Activated T-helper 17 cell treated with anti-CD3 and anti-CD28 coated beads, Interleukin-2, amount 50 U/mL, for 72 hours (primary cell): ENCODE measurements around the gene KDM4E. TPM values are rescaled to one million over a fixed set of nuclear protein-coding genes. Genes with fewer than 3 reads are reported as not detected.
"Not testable (repeated sequence)": the region's sequence is repeated elsewhere in the genome, so short reads cannot be mapped to it uniquely, and the experiment has no call there.

ENCODE experiments used
- ATAC-seq: fragments of 150-1000 bp; cut with Tn5 transposase; replicated peaks from 2 replicates; pipeline ENCODE4 v1.10.0; 2021; ENCODE audit warnings: mild to moderate bottlenecking, moderate library complexity
- H3K27ac Mint-ChIP-seq: one replicate; pipeline ENCODE4 v1.8.0; 2022; ENCODE audit warnings: mixed read lengths
- H3K27me3 Mint-ChIP-seq: one replicate; pipeline ENCODE4 v1.8.0; 2022; ENCODE audit warnings: mixed read lengths
- H3K36me3 Mint-ChIP-seq: one replicate; pipeline ENCODE4 v1.8.0; 2022; ENCODE audit warnings: low read depth, mild to moderate bottlenecking, mixed read lengths
- H3K4me1 Mint-ChIP-seq: one replicate; pipeline ENCODE4 v1.8.0; 2022; ENCODE audit warnings: mixed read lengths
- H3K4me3 Mint-ChIP-seq: one replicate; pipeline ENCODE4 v1.8.0; 2022; ENCODE audit warnings: mild to moderate bottlenecking, mixed read lengths
- H3K9me3 Mint-ChIP-seq: one replicate; pipeline ENCODE4 v1.8.0; 2022; ENCODE audit warnings: mixed read lengths
- total RNA-seq, 2 donors: library from RNA; stranded (reverse); gene quantifications; one replicate each; pipeline ENCODE4 v1.2.3, GENCODE V29; 2022

Gene KDM4E
- total RNA-seq, 2 donors from 2014 or later = not detected

DNA sequence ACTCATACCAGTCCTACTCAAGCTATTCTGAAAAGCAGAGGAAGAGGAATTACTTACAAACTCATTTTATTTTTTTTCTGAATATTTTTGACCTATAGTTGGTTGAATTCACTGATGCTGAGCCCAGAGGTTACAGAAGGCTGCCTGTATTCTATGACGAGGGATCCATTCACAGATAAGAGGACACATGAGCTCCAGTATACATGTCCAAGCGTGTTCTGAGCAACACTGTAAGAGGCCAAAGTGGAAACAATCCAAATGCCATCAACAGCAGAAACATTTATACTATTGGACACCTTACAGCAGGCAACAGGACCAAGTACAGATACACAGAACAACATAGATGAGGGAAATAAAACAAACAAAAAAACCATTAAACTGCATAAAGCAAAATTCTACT is 10.3 kb downstream of the KDM4E start:
- Mint-ChIP-seq H3K27ac (no peak overlapping the region), H3K27me3 (peaks cover 17% of the 10 kb centered on the region), H3K4me1 (peaks cover 5% of the 10 kb centered on the region), H3K9me3 (no peaks in the 10 kb centered on the region), H3K4me3 (no peak overlapping the region), H3K36me3 (no peaks in the 10 kb centered on the region)
- ATAC-seq = no peak

DNA sequence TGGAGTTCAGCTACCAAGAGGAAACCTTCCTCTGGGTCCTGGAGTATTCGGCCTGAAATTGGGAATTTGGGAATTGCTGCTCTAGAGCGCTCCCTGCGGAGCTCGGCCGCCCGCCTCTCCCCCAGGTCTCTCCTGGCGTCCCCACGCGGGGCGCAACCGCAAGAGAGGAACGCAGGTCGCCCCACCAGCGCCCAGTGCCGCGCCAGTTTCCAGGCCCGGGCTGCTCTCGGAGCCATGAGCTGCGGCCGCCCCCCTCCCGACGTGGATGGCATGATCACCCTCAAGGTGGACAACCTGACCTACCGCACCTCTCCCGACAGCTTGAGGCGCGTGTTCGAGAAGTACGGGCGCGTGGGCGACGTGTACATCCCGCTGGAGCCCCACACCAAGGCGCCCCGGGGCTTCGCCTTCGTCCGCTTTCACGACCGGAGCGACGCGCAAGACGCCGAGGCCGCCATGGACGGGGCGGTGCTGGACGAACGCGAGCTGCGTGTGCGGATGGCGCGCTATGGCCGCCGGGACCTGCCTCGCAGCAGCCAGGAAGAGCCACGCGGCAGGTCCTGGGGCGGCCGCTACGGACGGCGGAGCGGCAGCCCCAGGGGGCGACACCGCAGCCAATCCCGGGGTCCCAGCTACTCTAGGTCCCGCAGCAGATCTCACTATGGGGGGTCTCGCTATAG is 12.4 kb downstream of the KDM4E start:
- H3K4me3 Mint-ChIP-seq = peak overlapping the region; percentile 41

DNA sequence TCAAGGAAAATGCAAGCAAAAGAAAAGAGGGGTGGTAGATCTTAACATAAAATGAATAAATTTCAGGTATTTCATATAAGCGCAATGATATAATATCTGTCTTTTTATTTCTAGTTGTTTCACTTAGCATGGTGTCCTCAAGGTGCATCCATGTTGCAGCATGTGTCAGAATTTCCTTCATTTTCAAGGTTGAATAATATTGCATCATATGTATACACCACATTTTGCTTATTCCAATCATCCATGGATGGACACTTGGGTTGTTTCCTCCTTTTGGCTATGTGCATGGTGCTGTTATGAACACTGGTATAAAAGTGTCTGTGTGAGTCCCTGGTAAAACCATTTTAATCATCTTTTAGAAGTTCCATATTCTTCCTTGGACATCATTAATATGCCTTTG is 17.2 kb downstream of the KDM4E start:
- H3K36me3 Mint-ChIP-seq = no peaks in the 10 kb centered on the region
- no peak for ATAC-seq
- peaks cover 5% of the 10 kb centered on the region for H3K4me1 Mint-ChIP-seq
- no peaks in the 10 kb centered on the region for H3K9me3 Mint-ChIP-seq
- H3K4me3 Mint-ChIP-seq = no peak overlapping the region
- peaks cover 39% of the 10 kb centered on the region for H3K27me3 Mint-ChIP-seq
- no peak overlapping the region for H3K27ac Mint-ChIP-seq

More for the DNA sequence above, 12.4 kb downstream of the KDM4E start:
- not testable (repeated sequence) for H3K9me3 Mint-ChIP-seq, H3K27ac Mint-ChIP-seq, H3K36me3 Mint-ChIP-seq, H3K4me1 Mint-ChIP-seq
- H3K27me3 Mint-ChIP-seq = peaks cover 21% of the 10 kb centered on the region
- ATAC-seq = peak; percentile 65

DNA sequence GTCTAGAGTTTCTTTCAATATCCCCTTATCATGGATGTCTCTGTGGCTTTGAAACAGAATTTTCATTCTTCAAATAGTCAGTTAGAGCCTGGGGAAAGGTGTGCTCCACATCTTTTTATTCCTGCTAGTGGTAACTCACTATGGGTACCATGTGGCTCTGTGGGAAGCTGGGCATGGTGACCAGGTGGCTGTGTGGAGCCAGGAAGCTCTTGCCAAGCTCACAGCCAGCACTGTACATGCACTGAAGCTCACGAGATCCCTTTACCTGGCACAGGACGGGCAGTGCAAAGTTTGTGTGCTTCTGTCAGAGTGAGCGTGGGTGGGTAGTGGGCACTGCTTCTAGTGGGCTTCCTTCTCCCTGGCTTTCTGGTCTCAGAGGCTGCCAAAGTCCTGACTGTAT is 17.8 kb downstream of the KDM4E start:
- no peaks in the 10 kb centered on the region for H3K9me3 Mint-ChIP-seq
- H3K4me3 Mint-ChIP-seq = no peak overlapping the region
- H3K27ac Mint-ChIP-seq = no peak overlapping the region
- H3K27me3 Mint-ChIP-seq = peaks cover 39% of the 10 kb centered on the region
- H3K4me1 Mint-ChIP-seq = peaks cover 5% of the 10 kb centered on the region
- no peak for ATAC-seq
- H3K36me3 Mint-ChIP-seq = no peaks in the 10 kb centered on the region

DNA sequence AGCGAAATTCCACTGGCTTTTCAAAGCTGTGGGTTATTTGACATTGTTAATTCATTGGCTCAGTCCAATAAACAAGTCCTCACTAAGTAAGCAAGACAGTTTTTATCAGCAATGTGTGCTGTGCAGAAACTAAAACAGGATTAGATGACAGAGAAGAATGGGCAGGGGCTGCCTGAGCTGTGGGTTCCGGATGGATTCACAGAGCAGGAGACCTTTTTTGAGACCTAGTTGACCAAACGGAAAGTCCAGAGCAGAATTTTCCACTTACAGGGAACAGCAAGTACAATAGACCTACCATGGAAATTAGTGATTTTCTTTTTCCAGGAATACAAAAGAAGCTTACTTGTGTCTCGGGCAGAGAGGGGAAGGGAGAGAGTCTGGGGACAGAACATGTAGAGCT is 19.0 kb downstream of the KDM4E start:
- no peaks in the 10 kb centered on the region for H3K36me3 Mint-ChIP-seq
- no peaks in the 10 kb centered on the region for H3K4me1 Mint-ChIP-seq
- H3K27me3 Mint-ChIP-seq = peaks cover 35% of the 10 kb centered on the region
- H3K4me3 Mint-ChIP-seq = no peak overlapping the region
- no peak overlapping the region for H3K27ac Mint-ChIP-seq
- ATAC-seq = no peak
- no peaks in the 10 kb centered on the region for H3K9me3 Mint-ChIP-seq

DNA sequence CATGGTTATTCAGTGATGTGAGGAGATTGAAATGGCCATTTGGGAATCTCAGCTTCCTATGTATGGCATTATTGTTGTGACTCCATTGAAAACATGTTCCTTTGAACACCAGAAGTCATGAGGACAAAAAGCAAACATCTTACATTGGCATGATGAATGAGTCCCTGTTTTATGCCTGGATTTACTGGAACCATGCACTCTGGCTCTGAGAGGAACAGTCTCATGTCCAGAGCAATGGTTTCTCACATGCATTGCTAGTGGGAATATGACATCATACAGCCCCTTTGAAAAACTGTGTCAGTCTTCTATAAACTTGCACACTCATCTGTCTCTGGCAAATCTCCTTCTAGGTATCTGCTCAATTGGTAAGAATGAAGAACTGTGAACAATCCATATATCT is 20.8 kb downstream of the KDM4E start:
- H3K4me1 Mint-ChIP-seq = no peaks in the 10 kb centered on the region
- no peaks in the 10 kb centered on the region for H3K36me3 Mint-ChIP-seq
- ATAC-seq = no peak
- no peaks in the 10 kb centered on the region for H3K9me3 Mint-ChIP-seq
- H3K27ac Mint-ChIP-seq = no peak overlapping the region
- H3K27me3 Mint-ChIP-seq = peaks cover 30% of the 10 kb centered on the region
- H3K4me3 Mint-ChIP-seq = no peak overlapping the region

DNA sequence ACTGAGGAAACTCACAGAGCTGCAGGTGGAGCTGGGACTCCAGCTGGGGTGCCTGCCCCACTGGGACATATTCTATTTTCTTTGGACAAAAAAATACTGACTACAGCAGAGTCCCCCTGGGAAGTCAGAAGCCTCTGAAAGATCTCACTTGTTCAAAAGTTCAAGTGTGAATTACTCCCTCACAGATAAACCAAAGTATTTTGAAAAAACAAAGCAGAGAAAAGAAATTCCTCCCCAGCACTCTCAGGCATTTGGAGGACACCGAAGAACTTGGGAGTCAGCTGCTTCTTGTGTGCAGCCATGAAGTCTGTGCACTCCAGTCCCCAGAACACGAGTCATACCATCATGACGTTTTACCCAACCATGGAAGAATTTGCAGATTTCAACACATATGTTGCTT is 24.1 kb downstream of the KDM4E start, which contains the start of gene KDM4F:
Gene KDM4F (plus strand): TSS at position 301 of the 400 bp plus-strand sequence.
- not testable (repeated sequence) for H3K9me3 Mint-ChIP-seq, H3K4me1 Mint-ChIP-seq, H3K27ac Mint-ChIP-seq, H3K4me3 Mint-ChIP-seq, H3K36me3 Mint-ChIP-seq, ATAC-seq
- H3K27me3 Mint-ChIP-seq = peaks cover 36% of the 10 kb centered on the region

DNA sequence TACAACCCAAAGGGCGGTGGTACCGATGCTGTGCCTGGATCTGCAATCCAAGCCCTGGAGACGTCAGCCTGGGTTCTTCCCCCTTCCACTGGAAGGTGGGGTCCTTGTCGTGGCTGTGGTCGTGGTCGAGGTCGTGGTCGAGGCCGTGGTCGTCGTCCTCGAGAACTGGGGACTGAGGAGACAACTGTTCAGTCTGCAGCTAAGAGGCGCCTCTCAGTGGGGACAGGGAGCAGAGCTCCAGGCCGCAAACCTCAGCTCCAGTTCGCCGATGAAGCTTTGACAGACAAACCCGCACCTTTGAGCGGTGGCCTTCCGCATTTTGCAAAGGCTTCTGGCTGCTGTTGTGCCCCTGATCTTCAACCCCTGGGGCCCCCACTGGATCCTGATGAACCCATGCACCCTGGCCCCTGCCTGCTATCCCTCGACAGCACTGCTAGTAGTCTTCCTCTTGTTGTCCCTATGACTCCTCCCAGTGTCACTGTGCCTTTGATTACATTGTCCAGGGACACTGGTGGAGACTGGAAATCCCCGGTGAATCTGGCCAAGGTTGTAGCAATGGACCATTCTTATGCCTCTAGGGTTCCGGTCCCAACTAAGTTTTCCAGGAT is 25.6 kb downstream of the KDM4E start:
- H3K27ac Mint-ChIP-seq = no peak overlapping the region
- no peaks in the 10 kb centered on the region for H3K36me3 Mint-ChIP-seq
- peaks cover 36% of the 10 kb centered on the region for H3K27me3 Mint-ChIP-seq
- H3K4me1 Mint-ChIP-seq = no peaks in the 10 kb centered on the region
- H3K9me3 Mint-ChIP-seq = no peaks in the 10 kb centered on the region
- H3K4me3 Mint-ChIP-seq = no peak overlapping the region
- ATAC-seq = no peak

DNA sequence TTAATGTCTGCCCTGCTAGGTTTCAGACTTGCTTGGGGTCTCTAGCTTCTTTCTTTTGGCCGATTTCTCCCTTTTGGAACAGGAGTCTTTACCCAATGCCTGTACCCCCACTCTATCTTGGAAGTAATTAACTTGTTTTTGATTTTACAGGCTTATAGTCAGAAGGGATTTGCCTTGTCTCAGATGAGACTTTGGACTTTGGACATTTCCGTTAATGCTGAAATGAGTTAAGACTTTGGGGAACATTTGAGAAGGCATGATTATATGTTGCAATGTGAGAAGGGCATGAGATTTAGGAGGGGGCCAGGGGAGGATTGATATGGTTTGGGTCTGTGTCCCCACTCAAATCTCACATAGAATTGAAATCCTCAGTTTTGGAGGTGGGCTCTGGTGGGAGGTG is 29.3 kb downstream of the KDM4E start:
- H3K9me3 Mint-ChIP-seq = no peaks in the 10 kb centered on the region
- H3K27ac Mint-ChIP-seq = no peak overlapping the region
- no peak overlapping the region for H3K4me3 Mint-ChIP-seq
- no peak for ATAC-seq
- H3K4me1 Mint-ChIP-seq = no peaks in the 10 kb centered on the region
- H3K27me3 Mint-ChIP-seq = peaks cover 31% of the 10 kb centered on the region
- no peaks in the 10 kb centered on the region for H3K36me3 Mint-ChIP-seq

DNA sequence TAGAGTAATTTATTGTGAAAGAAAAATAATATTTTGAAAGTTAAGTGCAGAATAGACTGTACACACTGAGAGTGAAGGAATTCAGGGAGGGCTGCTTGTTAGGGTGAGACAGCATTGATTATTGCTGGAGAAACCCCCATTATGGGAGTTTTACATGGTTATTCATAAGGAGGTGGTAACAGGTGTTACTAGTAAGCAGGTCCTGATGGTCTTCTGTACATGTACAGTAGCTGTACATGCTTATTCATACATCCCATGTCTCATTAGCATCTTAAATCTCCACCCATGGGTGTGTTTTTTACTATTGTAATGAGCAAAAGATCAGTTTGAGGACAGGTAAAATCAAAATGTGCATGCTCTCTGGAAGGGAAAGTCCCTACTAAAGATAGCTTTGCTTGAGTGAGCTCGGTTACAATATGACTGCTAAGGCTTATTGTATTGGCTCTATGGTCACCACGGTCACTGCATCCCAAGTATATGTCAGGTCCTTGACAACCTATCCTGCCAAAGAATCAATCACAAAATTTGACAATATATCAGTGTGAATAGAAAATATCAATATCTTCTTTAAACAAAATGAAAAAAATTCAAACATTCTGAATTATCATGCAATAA is 30.3 kb downstream of the KDM4E start:
- ATAC-seq = no peak
- peaks cover 31% of the 10 kb centered on the region for H3K27me3 Mint-ChIP-seq
- no peak overlapping the region for H3K4me3 Mint-ChIP-seq
- H3K27ac Mint-ChIP-seq = no peak overlapping the region
- H3K4me1 Mint-ChIP-seq = no peaks in the 10 kb centered on the region
- no peaks in the 10 kb centered on the region for H3K36me3 Mint-ChIP-seq
- no peaks in the 10 kb centered on the region for H3K9me3 Mint-ChIP-seq

DNA sequence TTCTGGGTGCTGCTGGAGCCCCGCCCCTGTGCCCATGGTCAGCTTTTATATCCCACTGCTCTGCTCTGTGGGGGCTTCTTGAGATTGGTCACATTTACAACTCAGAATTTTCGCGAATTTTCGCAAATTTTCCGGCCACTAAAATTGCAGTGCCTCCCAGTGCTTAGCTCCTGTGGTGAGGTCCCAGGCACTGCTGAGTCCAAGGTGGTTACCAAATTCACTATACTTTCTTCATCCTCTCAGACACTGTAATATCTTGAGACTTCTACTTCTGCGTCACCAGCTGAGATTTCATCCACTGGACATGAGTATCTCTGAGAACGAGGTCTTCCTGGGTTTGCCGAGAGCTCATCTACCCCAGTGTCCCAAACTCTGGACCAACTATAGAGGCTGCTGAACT is 32.9 kb downstream of the KDM4E start:
- Mint-ChIP-seq H3K4me3 (no peak overlapping the region), H3K4me1 (no peaks in the 10 kb centered on the region), H3K9me3 (no peaks in the 10 kb centered on the region), H3K27me3 (peaks cover 31% of the 10 kb centered on the region), H3K27ac (no peak overlapping the region), H3K36me3 (no peaks in the 10 kb centered on the region)
- no peak for ATAC-seq

DNA sequence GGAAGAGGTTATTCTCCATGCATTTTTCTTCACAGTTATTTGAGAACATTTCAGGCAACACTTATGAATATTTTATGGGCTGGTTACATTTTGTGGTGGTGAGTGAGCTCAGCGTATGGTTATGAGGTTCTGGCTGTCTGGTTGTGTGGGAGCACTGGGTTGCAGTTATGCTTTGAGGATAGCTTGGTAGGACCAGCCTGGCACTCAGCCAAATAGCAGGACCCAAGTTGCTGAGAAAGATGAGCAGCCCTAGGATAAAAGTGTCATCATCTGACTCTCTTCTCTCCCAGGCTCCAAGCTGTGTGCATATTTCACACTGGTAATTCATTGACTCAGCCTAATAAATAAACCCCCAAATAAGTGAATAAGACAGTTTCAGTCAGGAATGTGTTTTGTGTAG is 33.6 kb downstream of the KDM4E start:
- Mint-ChIP-seq H3K36me3 (no peaks in the 10 kb centered on the region), H3K27ac (no peak overlapping the region), H3K4me1 (no peaks in the 10 kb centered on the region), H3K27me3 (peaks cover 25% of the 10 kb centered on the region), H3K9me3 (no peaks in the 10 kb centered on the region), H3K4me3 (no peak overlapping the region)
- ATAC-seq = no peak

DNA sequence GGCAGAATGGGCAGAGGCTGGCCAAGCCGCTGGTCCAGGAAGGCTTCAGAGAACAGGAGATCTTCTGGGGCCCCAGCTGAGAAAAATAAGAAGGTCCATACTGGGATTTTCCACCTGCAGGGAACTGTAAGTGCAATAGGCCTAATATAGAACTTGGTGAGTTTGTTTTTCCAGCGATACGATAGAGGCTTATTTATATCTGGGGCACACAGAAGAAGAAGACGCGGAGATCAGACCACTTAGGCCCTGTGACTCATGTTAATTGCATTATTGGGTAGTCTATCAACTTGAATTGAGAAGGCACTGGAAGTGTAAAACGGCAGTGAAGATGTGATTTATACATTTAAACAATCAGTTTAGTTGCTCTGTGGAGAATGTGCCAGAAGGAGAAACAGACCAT is 34.0 kb downstream of the KDM4E start:
- Mint-ChIP-seq H3K36me3 (no peaks in the 10 kb centered on the region), H3K27ac (no peak overlapping the region), H3K27me3 (peaks cover 22% of the 10 kb centered on the region), H3K4me1 (no peaks in the 10 kb centered on the region), H3K4me3 (no peak overlapping the region), H3K9me3 (no peaks in the 10 kb centered on the region)
- ATAC-seq = no peak

DNA sequence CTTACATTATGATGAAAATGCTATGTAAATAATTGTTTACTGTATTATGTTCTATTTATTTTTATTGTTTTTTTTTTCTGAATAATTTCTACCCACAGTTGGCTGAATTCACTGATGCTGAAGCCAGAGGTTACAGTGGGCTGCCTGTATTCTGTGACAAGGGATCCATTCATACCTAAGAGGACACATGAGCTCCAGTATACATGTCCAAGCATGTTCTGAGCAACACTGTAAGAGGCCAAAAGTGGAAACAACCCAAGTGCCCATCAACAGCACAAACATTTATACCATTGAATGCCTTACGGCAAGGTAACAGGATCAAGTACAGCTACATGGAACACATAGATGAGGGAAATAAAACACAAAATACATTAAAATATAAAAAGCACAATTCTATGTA is 40.3 kb downstream of the KDM4E start:
- Mint-ChIP-seq H3K27me3 (peaks cover 4% of the 10 kb centered on the region), H3K4me3 (no peak overlapping the region), H3K36me3 (peaks cover 19% of the 10 kb centered on the region), H3K4me1 (peaks cover 7% of the 10 kb centered on the region), H3K27ac (no peak overlapping the region), H3K9me3 (no peaks in the 10 kb centered on the region)
- ATAC-seq = no peak

DNA sequence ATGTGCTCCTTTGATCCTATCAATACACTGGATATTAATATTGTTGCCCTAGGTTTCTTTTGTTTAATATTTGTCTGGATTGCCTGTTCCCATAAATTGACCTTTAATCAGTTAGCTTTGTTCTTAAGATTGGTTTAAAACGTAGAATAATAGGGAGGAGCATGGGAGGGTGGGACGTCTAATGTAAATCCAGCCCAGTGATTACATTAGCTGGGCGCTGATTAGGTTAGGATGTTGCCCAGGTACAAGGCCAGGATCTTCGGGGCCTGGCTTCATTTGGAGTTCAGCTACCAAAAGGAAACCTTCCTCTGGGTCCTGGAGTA is 41.6 kb downstream of the KDM4E start, which contains the start of gene SRSF8:
Gene SRSF8 (plus strand): TSS at position 204 of the 323 bp plus-strand sequence. CDS start 308 bp downstream, outside the sequence.
- H3K36me3 Mint-ChIP-seq = peaks cover 29% of the 10 kb centered on the region

More for the DNA sequence above, 41.6 kb downstream of the KDM4E start, which contains the start of gene SRSF8:
- H3K27me3 Mint-ChIP-seq = no peaks in the 10 kb centered on the region
- peak within 1 kb of the TSS; percentile 97 for H3K27ac Mint-ChIP-seq
- peak; percentile 45 for ATAC-seq
- peak within 1 kb of the TSS; percentile 99 for H3K4me3 Mint-ChIP-seq
- peaks cover 13% of the 10 kb centered on the region for H3K4me1 Mint-ChIP-seq
- no peaks in the 10 kb centered on the region for H3K9me3 Mint-ChIP-seq
